ENCODE results near the gene SLC16A13. TPM values are rescaled to one million over a fixed set of nuclear protein-coding genes. Genes with fewer than 3 reads are reported as not detected.
A peak's percentile ranks its signal among the peaks of the same experiment; 100 is the strongest.
"Not testable (repeated sequence)": the region's sequence is repeated elsewhere in the genome, so short reads cannot be mapped to it uniquely, and the experiment has no call there.

Gene SLC16A13
- total RNA-seq, 1 donor from 2014 or later = 0.69 TPM

DNA sequence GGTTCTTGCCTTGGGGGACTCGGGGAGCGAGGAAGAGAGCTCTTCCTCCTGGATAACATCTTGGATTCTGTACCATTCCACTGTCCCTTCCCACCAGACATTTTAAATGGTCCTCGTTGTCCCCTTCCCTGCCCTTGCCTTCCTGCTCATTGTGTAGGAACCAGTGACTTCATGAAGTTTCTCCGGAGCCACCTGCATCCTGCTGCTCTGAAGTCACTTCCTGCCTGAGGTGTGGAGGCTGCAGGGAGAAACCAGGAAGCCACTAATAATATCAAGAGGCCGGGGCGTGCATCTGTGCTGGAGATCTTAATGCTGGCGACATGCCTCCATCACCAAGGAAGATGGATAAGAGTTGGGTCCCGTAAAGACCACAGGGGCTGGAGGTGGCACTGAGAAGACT lies 6.2 kb upstream of the SLC16A13 start:
- DNase-seq = no peak

DNA sequence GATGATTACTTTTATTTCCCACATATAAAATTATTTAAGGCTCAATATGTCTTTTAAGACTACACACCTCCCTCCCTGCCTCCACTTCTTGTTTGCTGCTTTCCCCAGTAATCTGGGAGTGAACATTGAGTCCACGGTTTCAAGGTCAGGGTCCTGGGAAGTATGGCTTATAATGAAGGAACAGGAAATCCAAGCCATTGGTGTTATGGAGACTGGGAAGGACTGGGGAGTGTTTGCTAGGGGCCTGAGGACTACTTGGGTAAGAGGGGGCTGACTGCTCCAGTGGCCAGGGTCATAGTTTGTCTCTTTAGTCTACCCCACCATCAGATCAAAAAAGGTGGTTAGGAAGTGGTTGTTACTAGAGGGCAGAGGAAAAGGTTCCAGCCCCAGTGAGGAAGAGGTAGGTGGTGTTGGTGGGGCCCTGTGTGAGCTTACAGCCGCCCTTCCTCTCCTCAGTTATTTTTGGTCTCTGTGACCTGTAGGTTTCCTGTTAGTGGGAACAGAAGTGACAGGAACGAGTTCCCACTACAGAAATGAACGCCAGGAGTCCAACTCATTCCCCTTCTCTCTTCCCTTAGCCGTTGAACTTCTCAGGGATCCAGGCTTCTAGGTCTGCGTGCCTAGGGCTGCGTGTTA lies 742 bp upstream of the SLC16A13 start:
- no peak for DNase-seq

DNA sequence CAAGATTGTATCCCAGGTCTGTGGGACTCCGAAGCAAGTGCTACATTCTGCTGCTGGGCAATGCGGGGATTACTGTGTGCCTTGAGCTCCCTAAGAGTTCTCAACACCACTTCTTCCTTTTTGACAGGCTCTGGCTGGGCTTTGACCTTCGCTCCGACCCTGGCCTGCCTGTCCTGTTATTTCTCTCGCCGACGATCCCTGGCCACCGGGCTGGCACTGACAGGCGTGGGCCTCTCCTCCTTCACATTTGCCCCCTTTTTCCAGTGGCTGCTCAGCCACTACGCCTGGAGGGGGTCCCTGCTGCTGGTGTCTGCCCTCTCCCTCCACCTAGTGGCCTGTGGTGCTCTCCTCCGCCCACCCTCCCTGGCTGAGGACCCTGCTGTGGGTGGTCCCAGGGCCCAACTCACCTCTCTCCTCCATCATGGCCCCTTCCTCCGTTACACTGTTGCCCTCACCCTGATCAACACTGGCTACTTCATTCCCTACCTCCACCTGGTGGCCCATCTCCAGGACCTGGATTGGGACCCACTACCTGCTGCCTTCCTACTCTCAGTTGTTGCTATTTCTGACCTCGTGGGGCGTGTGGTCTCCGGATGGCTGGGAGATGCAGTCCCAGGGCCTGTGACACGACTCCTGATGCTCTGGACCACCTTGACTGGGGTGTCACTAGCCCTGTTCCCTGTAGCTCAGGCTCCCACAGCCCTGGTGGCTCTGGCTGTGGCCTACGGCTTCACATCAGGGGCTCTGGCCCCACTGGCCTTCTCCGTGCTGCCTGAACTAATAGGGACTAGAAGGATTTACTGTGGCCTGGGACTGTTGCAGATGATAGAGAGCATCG lies 2.4 kb downstream of the SLC16A13 start:
- DNase-seq = no peak

DNA sequence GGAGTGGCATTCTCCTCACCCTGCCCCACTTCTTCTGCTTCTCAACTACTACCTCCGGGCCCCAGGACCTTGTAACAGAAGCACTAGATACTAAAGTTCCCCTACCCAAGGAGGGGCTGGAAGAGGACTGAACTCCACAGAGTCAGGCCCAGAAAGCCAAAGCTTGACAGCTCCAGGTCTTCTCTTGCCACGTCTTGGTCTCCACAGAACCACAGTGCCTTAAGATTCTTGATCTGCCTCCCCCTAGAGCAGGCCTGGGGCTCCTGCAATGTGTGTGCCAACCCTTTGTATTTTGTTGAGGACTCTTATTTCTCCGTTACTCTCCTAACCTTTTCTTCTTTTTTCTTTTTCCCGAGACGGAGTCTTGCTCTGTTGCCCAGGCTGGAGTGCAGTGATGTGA lies 4.0 kb downstream of the SLC16A13 start:
- DNase-seq = no peak

DNA sequence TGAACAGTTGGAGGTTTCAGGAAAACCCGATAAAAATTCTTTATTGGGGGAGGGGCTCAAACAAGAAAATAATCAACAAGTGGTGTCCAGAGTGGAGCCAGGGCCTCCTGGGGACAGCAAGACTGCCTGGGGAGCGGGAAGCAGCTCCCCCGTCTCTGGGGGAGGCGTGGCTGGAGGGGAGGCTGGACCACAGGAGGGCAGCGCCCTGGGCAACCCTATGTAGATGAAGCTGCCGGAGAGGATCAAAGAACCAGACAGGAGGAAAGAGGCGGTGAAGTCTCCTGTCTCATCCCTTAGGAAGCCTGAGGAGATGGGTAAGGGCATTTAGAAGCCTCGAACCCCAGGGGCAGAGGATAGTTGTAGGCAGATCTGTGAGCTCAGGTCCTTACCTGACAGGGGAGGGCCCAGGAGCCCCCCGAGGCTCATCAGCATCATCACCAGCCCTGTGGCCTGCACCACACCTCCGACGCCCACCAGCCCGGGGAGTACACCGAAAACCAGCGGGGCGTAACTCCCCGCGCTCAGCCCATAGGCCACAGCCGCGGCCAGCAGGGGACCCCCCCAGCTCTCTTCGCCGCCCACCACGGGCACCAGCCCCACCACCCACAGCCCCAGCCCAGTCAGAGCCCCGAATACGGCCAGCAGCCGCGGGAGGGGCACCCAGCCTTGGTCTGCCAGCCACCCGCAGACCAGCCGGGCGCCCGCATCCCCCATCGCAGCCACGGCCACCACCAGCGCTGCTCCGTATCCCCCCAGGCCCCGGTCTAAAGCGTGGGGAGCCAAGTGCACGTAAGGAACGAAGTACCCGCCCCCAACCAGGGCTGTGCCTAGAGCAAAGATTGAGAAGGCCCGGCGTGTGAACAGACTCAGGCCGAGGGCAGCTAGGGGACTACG lies 6.0 kb downstream of the SLC16A13 start:
- no peak for DNase-seq

DNA sequence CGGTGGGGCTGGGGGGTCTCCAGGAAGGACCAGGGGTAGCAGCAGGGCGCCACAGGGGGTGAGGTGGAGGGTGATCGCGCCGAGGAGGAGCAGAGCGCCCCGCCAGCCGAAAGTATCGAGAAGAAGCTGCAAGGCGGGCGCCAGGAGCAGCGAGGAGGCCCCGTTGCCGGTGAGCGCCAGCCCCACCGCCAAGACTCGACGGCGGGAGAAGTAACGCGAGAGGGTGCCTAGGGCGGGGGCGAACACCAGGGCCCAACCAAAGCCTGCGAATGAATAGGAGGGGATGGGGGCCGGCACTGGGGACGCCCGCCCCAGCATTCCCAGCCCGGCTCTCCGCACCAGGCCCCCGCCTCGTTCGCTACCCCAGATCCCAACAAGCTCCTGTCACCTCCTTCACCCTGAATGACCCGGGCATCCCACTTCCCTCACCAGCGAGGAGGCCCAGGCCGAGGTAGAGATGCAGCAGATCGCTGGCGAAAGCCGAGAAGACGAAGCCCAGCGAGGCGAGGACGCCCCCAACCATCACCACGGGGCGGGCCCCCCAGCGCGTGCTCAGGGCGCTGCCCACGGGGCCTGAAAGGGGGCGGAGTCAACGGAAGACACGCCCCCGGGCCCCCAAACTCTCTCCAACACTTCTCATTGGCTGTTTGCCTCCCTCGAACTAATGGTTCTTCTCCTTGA lies 6.8 kb downstream of the SLC16A13 start:
- no peak for DNase-seq

DNA sequence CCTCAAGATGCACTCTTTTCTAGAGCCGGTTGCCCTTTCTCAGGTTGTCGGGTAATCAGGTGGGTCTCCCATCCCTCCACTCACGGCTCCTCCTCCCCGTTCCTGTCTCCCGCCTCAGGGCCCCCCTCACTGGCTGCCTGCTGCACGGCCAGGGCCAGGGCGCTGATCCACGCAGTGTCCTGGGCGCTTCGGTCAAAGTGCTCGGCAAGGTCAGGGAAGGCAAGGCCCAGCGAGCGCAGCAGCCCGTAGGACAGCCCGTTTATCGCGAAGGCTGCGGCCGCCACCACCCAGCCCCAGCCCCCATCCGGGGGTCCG lies 7.3 kb downstream of the SLC16A13 start:
- DNase-seq = no peak

DNA sequence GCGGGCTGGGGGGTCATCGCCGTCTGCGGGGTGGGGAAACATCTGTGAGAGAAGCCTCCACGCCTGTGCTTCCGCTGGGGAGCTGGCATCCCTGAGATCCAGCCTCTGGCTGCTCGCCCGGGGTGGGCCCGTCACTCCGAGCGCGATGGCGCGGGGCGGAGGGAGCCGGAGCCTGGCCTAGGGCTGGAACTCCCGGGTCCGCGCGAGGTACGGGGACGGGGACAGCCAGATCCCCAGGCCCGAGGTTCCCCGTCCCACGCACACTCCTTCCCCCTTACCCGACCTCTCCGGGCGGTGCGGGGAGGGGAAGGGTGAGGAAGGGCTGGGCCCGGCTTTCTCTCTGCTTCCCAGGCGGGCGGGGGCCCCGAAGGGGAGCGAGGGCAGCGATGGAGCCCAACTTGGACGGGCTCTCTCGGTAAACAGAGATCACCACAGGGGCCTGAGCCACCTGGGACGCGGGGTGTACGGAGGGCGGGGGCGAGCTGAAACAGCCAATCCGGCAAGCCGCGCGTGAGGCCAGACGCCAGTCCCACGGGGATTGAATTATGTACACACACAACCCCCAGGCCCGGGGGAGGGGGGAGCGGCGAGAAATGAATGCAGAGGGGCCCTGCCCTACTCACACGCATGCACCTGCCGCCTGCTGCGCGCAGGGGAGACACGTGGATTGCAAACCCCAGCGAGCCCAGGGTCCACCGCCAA lies 7.8 kb downstream of the SLC16A13 start, which contains the start of gene SLC16A11:
Gene SLC16A11, minus strand, starts transcription at position 596 of the 702 bp plus-strand sequence. Its CDS starts 579 bp downstream, at position 17.
- DNase-seq = no peak

DNA sequence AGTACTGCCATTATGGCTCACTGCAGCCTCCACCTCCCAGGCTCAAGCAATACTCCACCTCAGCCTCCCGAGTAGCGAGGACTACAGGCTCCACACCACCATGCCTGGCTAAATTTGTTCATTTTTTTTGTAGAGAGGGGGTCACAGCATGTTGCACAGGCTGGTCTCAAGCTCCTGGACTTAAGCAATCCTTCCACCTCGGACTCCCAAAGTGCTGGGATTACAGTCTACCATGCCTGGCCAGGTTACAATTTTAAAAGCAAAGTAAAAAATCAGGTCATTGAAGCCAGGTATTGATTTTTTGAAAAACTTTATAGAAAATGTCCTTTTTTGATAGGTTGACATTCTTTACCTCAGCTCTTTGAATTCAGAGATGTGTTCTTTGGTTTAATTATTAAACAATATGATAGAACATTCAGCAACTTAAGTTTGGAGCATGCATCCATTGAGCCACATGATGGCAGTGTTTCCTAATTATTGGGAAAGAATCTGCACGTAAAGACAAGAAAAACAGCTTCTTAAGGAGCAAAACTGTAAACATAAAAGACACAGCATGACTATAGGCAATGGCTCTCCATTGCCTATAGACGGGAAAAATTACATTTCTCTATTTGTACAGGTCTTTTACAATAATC lies 9.8 kb downstream of the SLC16A13 start:
- peak; percentile 70 for DNase-seq

DNA sequence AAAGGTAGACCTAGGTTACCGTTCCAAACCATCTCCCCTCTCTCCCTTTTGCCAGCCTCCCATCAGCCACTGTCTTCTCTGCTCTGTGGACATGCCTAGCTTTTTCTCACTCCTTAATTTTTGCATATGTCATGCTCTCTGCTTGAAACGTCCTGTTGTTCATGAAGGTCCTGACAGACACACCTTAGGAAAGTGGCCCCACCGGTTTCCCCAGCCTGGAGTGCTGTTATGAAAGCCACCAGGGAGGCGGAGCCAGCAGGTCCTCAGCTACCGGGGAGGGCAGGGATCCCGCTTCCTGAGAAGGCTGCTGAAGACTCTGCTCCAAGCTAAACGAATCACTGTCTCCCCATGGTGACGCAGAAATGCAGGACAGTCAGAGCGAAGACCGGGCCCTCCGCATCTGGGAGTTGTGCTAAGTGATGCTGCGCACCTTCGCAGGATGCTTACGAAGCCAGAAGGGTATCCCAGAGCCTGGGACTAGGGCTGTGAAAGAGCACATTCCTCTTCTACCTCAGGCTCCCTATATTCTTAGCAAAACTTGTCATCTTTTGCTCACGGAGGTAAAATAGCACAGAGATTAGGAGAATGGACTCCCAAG lies 10.4 kb downstream of the SLC16A13 start:
- DNase-seq = no peak

DNA sequence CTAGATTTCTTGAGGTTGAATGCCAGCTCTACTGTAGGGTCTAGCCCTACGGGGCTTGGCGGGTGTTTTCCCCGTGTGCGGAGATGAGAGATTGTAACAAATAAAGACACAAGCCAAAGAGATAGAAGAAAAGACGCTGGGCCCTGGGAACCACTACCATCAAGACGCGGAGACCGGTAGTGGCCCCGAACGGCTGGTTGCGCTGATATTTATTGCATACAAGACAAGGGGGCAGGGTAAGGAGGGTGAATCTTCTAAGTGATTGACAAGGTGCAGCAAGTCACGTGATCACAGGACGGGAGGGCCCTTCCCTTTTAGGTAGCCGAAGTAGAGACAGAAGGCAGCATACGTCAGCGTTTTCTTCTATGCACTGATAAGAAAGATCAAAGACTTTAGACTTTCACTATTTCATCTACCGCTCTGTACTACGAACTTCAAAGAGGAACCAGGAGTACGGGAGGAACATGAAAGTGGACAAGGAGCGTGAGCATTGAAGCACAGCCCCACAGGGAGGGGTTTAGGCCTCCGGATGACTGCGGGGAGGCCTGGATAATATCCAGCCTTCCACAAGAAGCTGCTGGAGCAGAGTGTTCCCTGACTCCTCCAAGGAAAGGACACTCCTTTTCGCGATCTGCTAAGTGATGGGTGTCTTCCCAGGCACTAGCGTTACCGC lies 11.0 kb downstream of the SLC16A13 start:
- DNase-seq = not testable (repeated sequence)

DNA sequence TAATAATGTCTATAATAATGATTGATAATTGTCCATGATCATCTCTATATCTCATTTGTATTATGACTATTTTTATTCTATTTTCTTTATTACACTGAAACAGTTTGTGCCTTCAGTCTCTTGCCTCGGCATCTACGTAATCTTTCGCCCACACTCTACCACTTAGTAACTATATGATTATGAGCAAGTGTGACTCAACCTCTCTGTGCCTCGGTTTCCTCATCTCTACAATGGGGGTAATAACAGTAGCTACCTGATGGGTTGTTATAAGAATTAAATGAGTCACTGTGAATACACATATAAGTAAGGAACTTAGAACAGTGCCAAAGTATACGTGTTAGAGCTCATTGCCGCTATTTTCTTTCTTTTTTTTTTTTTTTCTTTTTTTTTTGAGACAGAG lies 11.8 kb downstream of the SLC16A13 start:
- no peak for DNase-seq

DNA sequence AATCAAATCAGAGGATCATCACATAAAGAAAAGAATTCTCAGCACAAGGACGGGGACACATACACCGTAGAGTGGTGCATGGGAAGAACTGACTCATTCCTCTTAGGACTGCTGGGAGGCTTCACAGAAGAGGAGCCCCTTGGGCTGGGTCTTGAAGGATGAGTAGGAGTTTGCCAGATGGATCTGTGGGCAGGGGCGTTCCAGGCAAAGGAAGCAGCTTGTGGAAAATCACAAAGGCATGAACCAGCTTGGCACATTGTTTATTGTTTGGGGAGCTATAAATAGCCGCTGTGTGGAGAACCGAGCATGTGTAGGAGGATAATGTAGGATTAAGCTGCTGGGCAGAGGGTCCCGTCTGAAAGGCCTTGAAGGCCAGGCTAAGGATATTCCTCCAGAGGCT lies 13.2 kb downstream of the SLC16A13 start:
- no peak for DNase-seq

DNA sequence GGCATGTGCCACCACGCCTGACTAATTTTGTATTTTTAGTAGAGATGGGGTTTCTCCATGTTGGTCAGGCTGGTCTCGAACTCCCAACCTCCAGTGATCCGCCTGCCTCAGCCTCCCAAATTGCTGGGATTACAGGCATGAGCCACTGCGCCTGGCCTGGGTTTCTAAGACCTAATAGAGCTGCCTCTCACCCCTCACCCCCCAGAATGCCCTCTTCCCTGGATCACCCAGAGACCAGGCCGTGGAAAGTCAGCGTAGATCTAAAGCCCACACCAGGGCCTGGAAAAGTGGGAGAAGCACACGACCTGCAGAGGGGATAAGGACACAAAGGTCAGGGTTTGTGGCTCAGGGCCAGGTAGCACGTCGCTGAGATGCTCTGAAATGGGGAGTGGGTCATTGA lies 14.8 kb downstream of the SLC16A13 start:
- not testable (repeated sequence) for DNase-seq

DNA sequence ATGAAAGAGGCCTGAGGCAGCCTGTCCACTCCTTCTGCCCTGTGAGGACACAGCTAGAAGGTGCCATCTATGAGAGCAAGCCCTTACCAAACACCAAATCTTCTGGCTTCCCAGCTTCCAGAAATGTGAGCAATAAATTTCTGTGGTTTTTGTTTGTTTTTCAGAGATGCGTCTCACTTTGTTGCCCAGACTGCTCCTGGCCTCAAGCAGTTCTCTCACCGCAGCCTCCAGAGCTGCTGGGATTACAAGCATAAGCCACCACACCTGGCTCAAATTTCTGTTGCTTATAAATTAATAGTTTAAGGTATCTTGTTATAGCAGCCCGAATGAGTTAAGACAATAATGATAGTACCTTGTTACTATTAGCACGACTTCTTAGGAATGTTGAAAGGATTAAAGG lies 20.6 kb downstream of the SLC16A13 start:
- no peak for DNase-seq

DNA sequence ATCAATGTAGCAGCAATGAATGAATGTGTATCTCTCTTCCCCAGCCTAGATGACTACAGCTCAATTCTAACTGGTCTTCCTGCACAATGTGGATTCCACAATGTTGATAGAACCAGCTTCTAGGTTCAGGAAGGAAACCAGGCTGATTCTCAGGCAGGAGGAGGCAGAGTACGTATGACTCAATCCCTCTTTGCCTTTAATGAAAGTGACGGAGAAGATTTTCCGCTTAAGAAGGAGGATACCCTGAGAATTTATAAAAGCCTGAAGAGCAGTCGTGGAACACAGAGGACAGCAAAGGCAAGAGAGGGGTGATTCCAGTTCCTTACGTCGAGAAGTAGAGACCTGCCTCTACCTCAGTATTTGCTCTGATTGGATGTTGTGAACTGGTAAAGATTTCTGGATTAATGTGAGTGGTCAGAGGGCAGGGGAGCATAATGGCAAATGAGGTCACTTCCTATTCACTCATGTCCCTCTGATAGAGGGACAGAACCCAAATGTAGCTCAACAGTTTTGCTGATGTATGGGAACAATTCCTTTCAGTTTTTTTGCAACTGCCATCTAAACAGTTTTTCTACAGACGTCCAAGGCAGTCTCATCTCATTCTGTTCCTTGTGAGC lies 23.1 kb downstream of the SLC16A13 start:
- DNase-seq = no peak

DNA sequence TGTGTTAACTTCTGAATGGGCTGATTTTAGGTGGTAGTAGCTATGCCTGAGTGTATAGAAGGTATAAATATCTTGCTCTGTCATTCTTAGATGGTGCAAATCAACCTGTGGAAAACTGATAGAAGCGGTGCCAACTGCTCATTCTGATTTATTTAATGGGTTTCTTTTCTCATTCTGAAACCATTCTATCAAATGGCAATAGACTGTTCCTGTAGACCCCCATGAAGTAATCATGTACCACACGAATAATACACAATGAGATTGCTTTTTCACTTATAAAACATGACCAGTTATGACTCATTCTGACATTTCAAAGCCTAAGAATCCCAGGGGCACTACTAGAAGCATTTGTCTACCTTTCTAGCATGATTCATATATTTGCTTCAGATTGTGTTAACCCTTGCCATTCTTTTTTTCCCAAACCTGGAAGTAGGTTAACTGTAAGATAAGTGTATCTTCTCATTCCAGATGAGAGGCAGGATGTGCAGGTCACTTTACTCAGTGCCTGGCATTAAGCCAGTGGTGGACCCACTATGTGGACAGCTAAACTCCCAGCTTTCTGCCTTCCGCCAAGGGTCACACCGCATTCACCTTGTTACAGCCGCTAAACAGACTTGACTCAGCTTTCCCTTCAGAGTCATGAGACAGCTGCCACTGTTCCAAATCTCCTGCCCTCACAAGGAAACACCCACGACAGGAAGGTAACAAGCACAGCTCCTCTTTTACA lies 24.5 kb downstream of the SLC16A13 start:
- no peak for DNase-seq

DNA sequence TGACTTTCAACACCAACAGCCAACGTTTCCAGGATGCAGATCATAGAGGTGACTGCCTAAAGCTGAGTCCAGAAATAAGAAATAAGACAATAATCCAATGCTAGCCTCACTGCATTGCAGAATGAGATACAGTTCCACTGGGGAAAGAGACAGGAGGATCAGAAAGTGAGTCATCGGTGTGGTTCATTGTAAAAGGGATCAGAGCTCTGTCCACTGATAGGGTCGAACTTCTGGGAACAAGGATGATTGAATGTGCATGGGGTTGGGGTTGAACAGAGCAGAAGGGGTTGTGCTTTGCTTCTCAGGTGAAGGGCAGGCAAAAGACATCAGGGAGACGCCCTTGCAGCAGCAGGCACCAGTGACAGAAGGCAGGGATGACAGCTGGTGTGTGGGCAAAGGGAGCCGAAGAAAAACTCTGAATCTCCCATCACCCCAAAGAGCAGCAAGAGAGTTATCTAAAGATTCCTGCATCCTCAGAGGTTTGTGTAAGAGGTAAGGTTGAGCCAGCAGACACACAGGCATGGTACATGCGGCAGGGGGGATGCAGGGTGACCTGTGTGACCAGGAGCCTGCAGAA lies 27.8 kb downstream of the SLC16A13 start:
- no peak for DNase-seq

DNA sequence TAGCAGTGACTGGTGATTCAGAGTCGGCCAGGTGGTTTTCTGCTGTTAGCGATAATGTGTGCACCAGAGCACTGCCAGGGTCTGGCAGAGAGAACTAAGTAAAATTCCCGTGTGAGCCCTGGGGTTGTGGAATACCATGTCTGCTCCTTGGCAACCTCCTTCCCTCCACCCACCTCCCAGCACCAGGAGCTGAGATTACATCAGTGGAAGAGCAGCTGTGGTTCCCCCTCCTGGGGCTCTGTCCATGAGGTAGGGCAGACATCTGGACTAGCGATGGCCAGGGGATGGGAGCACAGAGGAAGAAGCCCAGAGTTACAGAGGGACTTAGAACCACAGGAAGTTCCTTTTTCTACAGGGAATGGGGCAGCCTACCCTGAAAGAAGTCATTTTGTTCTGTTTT lies 28.4 kb downstream of the SLC16A13 start:
- no peak for DNase-seq
